ENCODE data around the gene AHDC1. TPM values are rescaled to one million over a fixed set of nuclear protein-coding genes. Genes with fewer than 3 reads are reported as not detected.

AHDC1 gene
- total and polyA plus RNA-seq, 2 of the 13 experiments (the other 11 are each of a cell fraction or from before 2014, with no cell fraction given): 1.0 to 2.7 TPM

DNA sequence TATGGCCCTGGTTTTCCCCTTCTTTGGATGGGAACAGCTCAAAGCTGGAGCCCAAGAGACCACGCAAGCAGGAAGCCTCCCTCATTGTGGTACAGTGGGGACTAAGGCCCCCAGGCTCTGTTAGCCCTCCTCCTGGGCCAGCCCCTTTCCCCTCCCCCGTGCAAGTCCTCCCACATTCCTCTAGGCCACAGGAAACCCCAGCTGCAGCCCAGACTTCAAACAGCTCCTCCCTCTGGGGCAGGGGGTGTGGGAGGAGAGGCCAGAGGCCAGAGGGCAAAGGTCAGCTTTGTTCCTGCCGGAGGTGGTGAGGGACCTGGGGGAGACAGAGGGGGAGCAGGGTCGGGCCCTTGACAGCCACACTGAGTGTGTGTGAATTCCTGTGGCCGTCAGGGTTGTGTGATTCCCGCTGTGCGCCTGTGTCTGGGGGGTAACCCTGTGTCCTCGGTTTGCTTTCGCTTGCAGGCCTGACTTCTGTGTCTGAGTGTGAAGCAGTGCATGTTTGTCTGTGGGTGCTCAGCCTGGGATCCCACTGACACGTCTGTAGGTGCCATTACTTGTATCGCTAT lies 3.4 kb upstream of the AHDC1 start (continued):
- TF ChIP-seq, protein P1, sequence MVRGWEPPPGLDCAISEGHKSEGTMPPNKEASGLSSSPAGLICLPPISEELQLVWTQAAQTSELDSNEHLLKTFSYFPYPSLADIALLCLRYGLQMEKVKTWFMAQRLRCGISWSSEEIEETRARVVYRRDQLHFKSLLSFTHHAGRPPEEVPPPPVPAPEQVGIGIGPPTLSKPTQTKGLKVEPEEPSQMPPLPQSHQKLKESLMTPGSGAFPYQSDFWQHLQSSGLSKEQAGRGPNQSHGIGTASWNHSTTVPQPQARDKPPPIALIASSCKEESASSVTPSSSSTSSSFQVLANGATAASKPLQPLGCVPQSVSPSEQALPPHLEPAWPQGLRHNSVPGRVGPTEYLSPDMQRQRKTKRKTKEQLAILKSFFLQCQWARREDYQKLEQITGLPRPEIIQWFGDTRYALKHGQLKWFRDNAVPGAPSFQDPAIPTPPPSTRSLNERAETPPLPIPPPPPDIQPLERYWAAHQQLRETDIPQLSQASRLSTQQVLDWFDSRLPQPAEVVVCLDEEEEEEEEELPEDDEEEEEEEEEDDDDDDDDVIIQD (CRISPR knock-in tag; IDR thresholded peaks at IDR 0.05; ENCODE audit: low read depth): no peak
- TF ChIP-seq ZNF282 (IDR thresholded peaks at IDR 0.05; ENCODE audit: partially characterized antibody) (peak; percentile 93), PCBP1 (IDR thresholded peaks at IDR 0.05; ENCODE audit: borderline replicate concordance, low read depth, low read length) (peak; percentile 93), ISL2 (CRISPR knock-in tag; IDR thresholded peaks at IDR 0.05) (peak; percentile 88), CHD4 (IDR thresholded peaks at IDR 0.05; ENCODE audit: borderline replicate concordance, low read length) (0 out of 2 replicates have a peak, but pooled peaks have one; percentile 18), ZNF790 (CRISPR knock-in tag; IDR thresholded peaks at IDR 0.05; ENCODE audit: borderline replicate concordance) (peak; percentile 10; the same call in 1 of the 2 replicates), HDAC2 (CRISPR knock-in tag; IDR thresholded peaks at IDR 0.05) (peak; percentile 96), TAF15 (IDR thresholded peaks at IDR 0.05; ENCODE audit: low read depth, low read length, poor library complexity, severe bottlenecking) (no peak), ZNF446 (CRISPR knock-in tag; IDR thresholded peaks at IDR 0.05) (peak; percentile 44; the same call in 1 of the 2 replicates), NR2F1 (CRISPR knock-in tag; IDR thresholded peaks at IDR 0.05) (peak; percentile 100), ZNF3 (CRISPR knock-in tag; IDR thresholded peaks at IDR 0.05) (0 out of 2 replicates have a peak, but pooled peaks have one; percentile 10), EHMT2 (IDR thresholded peaks at IDR 0.05; ENCODE audit: borderline replicate concordance, low read depth, low read length) (no peak), MEF2D (CRISPR knock-in tag; IDR thresholded peaks at IDR 0.05) (peak; percentile 79), REL (CRISPR knock-in tag; conservative IDR thresholded peaks at IDR 0.05) (no peak), KDM1A (CRISPR knock-in tag; IDR thresholded peaks at IDR 0.05) (peak; percentile 82), SSRP1 (CRISPR knock-in tag; IDR thresholded peaks at IDR 0.05) (peak; percentile 88; the same call in 1 of the 2 replicates)
- TF ChIP-seq, protein P2, sequence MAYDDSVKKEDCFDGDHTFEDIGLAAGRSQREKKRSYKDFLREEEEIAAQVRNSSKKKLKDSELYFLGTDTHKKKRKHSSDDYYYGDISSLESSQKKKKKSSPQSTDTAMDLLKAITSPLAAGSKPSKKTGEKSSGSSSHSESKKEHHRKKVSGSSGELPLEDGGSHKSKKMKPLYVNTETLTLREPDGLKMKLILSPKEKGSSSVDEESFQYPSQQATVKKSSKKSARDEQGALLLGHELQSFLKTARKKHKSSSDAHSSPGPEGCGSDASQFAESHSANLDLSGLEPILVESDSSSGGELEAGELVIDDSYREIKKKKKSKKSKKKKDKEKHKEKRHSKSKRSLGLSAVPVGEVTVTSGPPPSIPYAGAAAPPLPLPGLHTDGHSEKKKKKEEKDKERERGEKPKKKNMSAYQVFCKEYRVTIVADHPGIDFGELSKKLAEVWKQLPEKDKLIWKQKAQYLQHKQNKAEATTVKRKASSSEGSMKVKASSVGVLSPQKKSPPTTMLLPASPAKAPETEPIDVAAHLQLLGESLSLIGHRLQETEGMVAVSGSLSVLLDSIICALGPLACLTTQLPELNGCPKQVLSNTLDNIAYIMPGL (CRISPR knock-in tag; IDR thresholded peaks at IDR 0.05; ENCODE audit: borderline replicate concordance in 1 of 2, low read depth in 1 of 2): peak; percentile 73 to 76; a peak in 3 of 4 replicates
- TF ChIP-seq, protein P3, sequence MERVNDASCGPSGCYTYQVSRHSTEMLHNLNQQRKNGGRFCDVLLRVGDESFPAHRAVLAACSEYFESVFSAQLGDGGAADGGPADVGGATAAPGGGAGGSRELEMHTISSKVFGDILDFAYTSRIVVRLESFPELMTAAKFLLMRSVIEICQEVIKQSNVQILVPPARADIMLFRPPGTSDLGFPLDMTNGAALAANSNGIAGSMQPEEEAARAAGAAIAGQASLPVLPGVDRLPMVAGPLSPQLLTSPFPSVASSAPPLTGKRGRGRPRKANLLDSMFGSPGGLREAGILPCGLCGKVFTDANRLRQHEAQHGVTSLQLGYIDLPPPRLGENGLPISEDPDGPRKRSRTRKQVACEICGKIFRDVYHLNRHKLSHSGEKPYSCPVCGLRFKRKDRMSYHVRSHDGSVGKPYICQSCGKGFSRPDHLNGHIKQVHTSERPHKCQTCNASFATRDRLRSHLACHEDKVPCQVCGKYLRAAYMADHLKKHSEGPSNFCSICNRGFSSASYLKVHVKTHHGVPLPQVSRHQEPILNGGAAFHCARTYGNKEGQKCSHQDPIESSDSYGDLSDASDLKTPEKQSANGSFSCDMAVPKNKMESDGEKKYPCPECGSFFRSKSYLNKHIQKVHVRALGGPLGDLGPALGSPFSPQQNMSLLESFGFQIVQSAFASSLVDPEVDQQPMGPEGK (CRISPR knock-in tag; IDR thresholded peaks at IDR 0.05): peak; percentile 99
- TF ChIP-seq, protein P4, sequence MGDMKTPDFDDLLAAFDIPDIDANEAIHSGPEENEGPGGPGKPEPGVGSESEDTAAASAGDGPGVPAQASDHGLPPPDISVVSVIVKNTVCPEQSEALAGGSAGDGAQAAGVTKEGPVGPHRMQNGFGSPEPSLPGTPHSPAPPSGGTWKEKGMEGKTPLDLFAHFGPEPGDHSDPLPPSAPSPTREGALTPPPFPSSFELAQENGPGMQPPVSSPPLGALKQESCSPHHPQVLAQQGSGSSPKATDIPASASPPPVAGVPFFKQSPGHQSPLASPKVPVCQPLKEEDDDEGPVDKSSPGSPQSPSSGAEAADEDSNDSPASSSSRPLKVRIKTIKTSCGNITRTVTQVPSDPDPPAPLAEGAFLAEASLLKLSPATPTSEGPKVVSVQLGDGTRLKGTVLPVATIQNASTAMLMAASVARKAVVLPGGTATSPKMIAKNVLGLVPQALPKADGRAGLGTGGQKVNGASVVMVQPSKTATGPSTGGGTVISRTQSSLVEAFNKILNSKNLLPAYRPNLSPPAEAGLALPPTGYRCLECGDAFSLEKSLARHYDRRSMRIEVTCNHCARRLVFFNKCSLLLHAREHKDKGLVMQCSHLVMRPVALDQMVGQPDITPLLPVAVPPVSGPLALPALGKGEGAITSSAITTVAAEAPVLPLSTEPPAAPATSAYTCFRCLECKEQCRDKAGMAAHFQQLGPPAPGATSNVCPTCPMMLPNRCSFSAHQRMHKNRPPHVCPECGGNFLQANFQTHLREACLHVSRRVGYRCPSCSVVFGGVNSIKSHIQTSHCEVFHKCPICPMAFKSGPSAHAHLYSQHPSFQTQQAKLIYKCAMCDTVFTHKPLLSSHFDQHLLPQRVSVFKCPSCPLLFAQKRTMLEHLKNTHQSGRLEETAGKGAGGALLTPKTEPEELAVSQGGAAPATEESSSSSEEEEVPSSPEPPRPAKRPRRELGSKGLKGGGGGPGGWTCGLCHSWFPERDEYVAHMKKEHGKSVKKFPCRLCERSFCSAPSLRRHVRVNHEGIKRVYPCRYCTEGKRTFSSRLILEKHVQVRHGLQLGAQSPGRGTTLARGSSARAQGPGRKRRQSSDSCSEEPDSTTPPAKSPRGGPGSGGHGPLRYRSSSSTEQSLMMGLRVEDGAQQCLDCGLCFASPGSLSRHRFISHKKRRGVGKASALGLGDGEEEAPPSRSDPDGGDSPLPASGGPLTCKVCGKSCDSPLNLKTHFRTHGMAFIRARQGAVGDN (CRISPR knock-in tag; IDR thresholded peaks at IDR 0.05): peak; percentile 96

Measured in HepG2 (cell line).